SK-N-MC (cell line): ENCODE results near the gene CDC45.

Experiments
- EZH2 ChIP-seq: fragments of 200-600 bp; sonication (generic); IDR thresholded peaks from one replicate; pipeline ENCODE4 v1.6.1; 2017; ENCODE audit warnings: antibody characterized with exemption
- FOXP2 ChIP-seq: optimal IDR thresholded peaks from 2 replicates; pipeline ENCODE3; 2011; ENCODE audit warnings: mild to moderate bottlenecking, moderate library complexity; ENCODE audit not compliant: insufficient read depth; ENCODE audit errors: extremely low read length, control extremely low read depth
- POLR2AphosphoS5 ChIP-seq: IDR thresholded peaks from 2 replicates; pipeline ENCODE4 v1.6.1; 2012; ENCODE audit warnings: mild to moderate bottlenecking, low read depth, low read length, borderline replicate concordance

DNA sequence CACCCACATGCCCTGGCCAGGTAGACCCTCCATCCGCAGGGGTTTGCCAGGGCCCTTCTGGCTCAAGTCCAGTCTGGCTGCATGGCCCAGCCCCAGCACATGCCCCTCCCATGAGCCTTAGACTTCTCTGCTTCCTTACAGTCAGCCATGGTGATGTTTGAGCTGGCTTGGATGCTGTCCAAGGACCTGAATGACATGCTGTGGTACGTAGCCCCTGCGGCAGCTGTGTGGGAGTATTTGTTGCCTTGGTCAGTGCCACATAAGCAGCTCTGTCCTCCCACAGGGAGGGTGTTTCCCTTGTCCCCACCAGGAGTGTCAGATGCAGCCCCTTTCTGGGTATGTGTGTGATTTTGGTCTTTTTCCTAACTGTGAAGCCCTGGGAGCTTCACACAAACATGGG lies 17.5 kb downstream of the CDC45 start:
- no peak for TF ChIP-seq EZH2
- TF ChIP-seq POLR2AphosphoS5, result no peak
- no peak for TF ChIP-seq FOXP2
